ENCODE data around the gene SELENOM.

- TF ChIP-seq CTCF (IDR thresholded peaks at IDR 0.05; ENCODE audit: low read length): no peak
- TF ChIP-seq EZH2 (IDR thresholded peaks at IDR 0.05; ENCODE audit: borderline replicate concordance, low read length): no peak
These were observed 36.9 kb upstream of the SELENOM start for GRCh38 chr22:31144223-31144622.
